ENCODE results near the gene NEDD4L.
"Not testable (repeated sequence)": the region's sequence is repeated elsewhere in the genome, so short reads cannot be mapped to it uniquely, and the experiment has no call there.

Gene NEDD4L

GRCh38 chr18:58249712-58250111 is 205.7 kb downstream of the NEDD4L start:
- DNase-seq: no peak

- DNase-seq: no peak
Measured at GRCh38 chr18:58251416-58251815, 207.4 kb downstream of the NEDD4L start.

GRCh38 chr18:58252166-58252565 is 208.1 kb downstream of the NEDD4L start:
- no peak for DNase-seq

- DNase-seq: no peak
Measured at GRCh38 chr18:58253318-58253717, 209.3 kb downstream of the NEDD4L start.

- DNase-seq: no peak
Measured at GRCh38 chr18:58253871-58254270, 209.8 kb downstream of the NEDD4L start.

- no peak for DNase-seq
Measured at GRCh38 chr18:58254873-58255511, 211.0 kb downstream of the NEDD4L start.

GRCh38 chr18:58255701-58256311 is 211.8 kb downstream of the NEDD4L start:
- no peak for DNase-seq

GRCh38 chr18:58256316-58257080 is 212.5 kb downstream of the NEDD4L start:
- DNase-seq: no peak

GRCh38 chr18:58257461-58257860 is 213.4 kb downstream of the NEDD4L start:
- DNase-seq: no peak

GRCh38 chr18:58258692-58259342 is 214.8 kb downstream of the NEDD4L start:
- DNase-seq: no peak

GRCh38 chr18:58263055-58263957 is 219.3 kb downstream of the NEDD4L start:
- DNase-seq: no peak

- DNase-seq: no peak
Measured at GRCh38 chr18:58264075-58264474, 220.0 kb downstream of the NEDD4L start.

- no peak for DNase-seq
Measured at GRCh38 chr18:58264840-58265239, 220.8 kb downstream of the NEDD4L start.

GRCh38 chr18:58265489-58265888 is 221.5 kb downstream of the NEDD4L start:
- DNase-seq: not testable (repeated sequence)

- DNase-seq: no peak
Measured at GRCh38 chr18:58266291-58266690, 222.3 kb downstream of the NEDD4L start.

GRCh38 chr18:58267493-58267892 is 223.5 kb downstream of the NEDD4L start:
- no peak for DNase-seq

- DNase-seq: no peak
Measured at GRCh38 chr18:58268849-58269248, 224.8 kb downstream of the NEDD4L start.

GRCh38 chr18:58269931-58270330 is 225.9 kb downstream of the NEDD4L start:
- no peak for DNase-seq

- DNase-seq: no peak
Measured at GRCh38 chr18:58270396-58270795, 226.4 kb downstream of the NEDD4L start.

- no peak for DNase-seq
Measured at GRCh38 chr18:58271770-58272169, 227.7 kb downstream of the NEDD4L start.

- no peak for DNase-seq
Measured at GRCh38 chr18:58272209-58272608, 228.2 kb downstream of the NEDD4L start.

- DNase-seq: no peak
Measured at GRCh38 chr18:58272779-58273435, 228.9 kb downstream of the NEDD4L start.
